HG02610 (cell line): ENCODE data around the gene PDRG1.

ENCODE experiments used
- ATAC-seq: cut with Tn5 transposase; IDR thresholded peaks from one replicate; pipeline ENCODE4 v1.9.1; 2021; ENCODE audit warnings: mild to moderate bottlenecking, moderate library complexity; ENCODE audit not compliant: unreplicated experiment

The PDRG1 gene

GRCh38 chr20:31909253-31910070 is 42.4 kb downstream of the PDRG1 start:
- ATAC-seq: no peak

- no peak for ATAC-seq
Observed at GRCh38 chr20:31908424-31908823, 43.4 kb downstream of the PDRG1 start.

- ATAC-seq: no peak
Observed at GRCh38 chr20:31908016-31908415, 43.8 kb downstream of the PDRG1 start.

GRCh38 chr20:31907046-31907445 is 44.8 kb downstream of the PDRG1 start:
- no peak for ATAC-seq

- ATAC-seq: no peak
Observed at GRCh38 chr20:31906001-31906400, 45.8 kb downstream of the PDRG1 start.

- no peak for ATAC-seq
Observed at GRCh38 chr20:31903627-31904386, 48.0 kb downstream of the PDRG1 start.

GRCh38 chr20:31901615-31902014 is 50.2 kb downstream of the PDRG1 start:
- no peak for ATAC-seq

- ATAC-seq: no peak
Observed at GRCh38 chr20:31897541-31897940, 54.3 kb downstream of the PDRG1 start.

- ATAC-seq: no peak
Observed at GRCh38 chr20:31896049-31896448, 55.8 kb downstream of the PDRG1 start.

GRCh38 chr20:31894980-31895675 is 56.7 kb downstream of the PDRG1 start:
- ATAC-seq: peak; percentile 99
